Ishikawa (cell line): ENCODE measurements around the gene AFDN.

Source experiments
- CEBPB ChIP-seq: IDR thresholded peaks from 2 replicates; pipeline ENCODE4 v1.6.1; 2012
- CREB1 ChIP-seq: IDR thresholded peaks from 2 replicates; pipeline ENCODE4 v1.6.1; 2012; ENCODE audit warnings: low read depth
- EGR1 ChIP-seq: IDR thresholded peaks from 2 replicates; pipeline ENCODE4 v1.6.1; 2012
- EP300 ChIP-seq: IDR thresholded peaks from 2 replicates; pipeline ENCODE4 v1.6.1; 2012; ENCODE audit warnings: borderline replicate concordance
- FOXM1 ChIP-seq: IDR thresholded peaks from 2 replicates; pipeline ENCODE4 v1.6.1; 2012; ENCODE audit warnings: low read depth, borderline replicate concordance
- NFIC ChIP-seq: IDR thresholded peaks from 2 replicates; pipeline ENCODE4 v1.6.1; 2012
- RAD21 ChIP-seq: IDR thresholded peaks from 2 replicates; pipeline ENCODE4 v1.6.1; 2012; ENCODE audit warnings: low read depth
- TAF1 ChIP-seq: IDR thresholded peaks from 2 replicates; pipeline ENCODE4 v1.6.1; 2012; ENCODE audit warnings: low read depth, mild to moderate bottlenecking
- TCF12 ChIP-seq: IDR thresholded peaks from 2 replicates; pipeline ENCODE4 v1.6.1; 2012; ENCODE audit warnings: low read depth
- TEAD4 ChIP-seq: IDR thresholded peaks from 2 replicates; pipeline ENCODE4 v1.6.1; 2012
- YY1 ChIP-seq: IDR thresholded peaks from 2 replicates; pipeline ENCODE4 v1.6.1; 2012; ENCODE audit warnings: low read depth
- ZBTB7A ChIP-seq: IDR thresholded peaks from 2 replicates; pipeline ENCODE4 v1.6.1; 2012; ENCODE audit warnings: low read depth
- TF ChIP-seq, protein P1 (sequence below): IDR thresholded peaks from 2 replicates; pipeline ENCODE4 v1.6.1; 2012
- TF ChIP-seq, protein P2 (sequence below): IDR thresholded peaks from 2 replicates; pipeline ENCODE4 v1.6.1; 2012
- TF ChIP-seq, protein P3 (sequence below): IDR thresholded peaks from 2 replicates; pipeline ENCODE4 v1.6.1; 2012; ENCODE audit warnings: low read depth, mild to moderate bottlenecking

AFDN gene

DNA sequence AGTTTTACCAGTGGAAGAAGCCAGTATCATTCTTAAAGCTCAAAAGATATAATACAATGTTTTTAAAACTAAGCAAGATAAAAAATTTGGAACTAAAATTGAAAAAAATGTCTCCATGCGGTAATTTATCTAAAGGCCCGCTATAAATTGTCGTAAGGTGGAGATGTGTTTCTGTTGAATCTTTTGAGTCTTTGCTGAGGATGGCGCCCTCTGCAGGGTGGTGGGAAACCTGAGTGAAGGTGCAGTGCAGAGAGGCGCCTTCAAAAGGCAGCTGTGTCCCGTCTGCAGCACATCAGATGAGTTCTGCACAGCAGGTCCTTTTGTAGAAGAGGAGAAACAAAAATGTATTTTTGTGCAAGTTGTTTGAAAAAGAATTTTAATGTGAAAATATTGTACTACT lies 141.4 kb downstream of the AFDN start:
- no peak for TF ChIP-seq TEAD4
- TF ChIP-seq FOXM1 = no peak
- TF ChIP-seq RAD21 = peak; percentile 57
- no peak for TF ChIP-seq YY1
- TF ChIP-seq CREB1 = no peak
- no peak for TF ChIP-seq TCF12
- no peak for TF ChIP-seq TAF1
- TF ChIP-seq NFIC = no peak

DNA sequence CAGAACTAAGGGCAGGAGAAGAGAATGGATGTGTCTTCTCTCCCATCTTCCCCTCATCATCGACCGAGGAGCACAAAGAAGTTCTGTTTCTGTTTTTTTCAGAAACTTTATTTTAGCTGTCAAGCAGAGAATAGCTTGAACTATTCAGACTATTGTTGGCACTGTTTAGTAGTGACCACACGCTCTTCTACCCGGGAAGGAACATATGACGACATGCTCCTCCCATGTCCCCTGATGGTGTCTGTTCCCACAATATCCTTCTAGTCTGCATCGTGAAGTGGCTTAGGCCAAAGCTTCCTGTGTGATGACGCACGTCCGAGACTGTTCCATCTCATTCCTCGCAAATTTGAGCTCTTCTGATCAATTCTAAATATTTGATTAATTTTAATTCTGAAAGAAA lies 143.5 kb downstream of the AFDN start:
- TF ChIP-seq EP300 (no peak), FOXM1 (no peak), RAD21 (no peak), TCF12 (no peak), ZBTB7A (no peak), EGR1 (no peak), TEAD4 (no peak), YY1 (no peak), TAF1 (no peak), NFIC (no peak), CREB1 (no peak), CEBPB (no peak)
- TF ChIP-seq, protein P1, sequence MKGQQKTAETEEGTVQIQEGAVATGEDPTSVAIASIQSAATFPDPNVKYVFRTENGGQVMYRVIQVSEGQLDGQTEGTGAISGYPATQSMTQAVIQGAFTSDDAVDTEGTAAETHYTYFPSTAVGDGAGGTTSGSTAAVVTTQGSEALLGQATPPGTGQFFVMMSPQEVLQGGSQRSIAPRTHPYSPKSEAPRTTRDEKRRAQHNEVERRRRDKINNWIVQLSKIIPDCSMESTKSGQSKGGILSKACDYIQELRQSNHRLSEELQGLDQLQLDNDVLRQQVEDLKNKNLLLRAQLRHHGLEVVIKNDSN = no peak
- TF ChIP-seq, protein P2, sequence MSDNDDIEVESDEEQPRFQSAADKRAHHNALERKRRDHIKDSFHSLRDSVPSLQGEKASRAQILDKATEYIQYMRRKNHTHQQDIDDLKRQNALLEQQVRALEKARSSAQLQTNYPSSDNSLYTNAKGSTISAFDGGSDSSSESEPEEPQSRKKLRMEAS = no peak
- TF ChIP-seq, protein P3, sequence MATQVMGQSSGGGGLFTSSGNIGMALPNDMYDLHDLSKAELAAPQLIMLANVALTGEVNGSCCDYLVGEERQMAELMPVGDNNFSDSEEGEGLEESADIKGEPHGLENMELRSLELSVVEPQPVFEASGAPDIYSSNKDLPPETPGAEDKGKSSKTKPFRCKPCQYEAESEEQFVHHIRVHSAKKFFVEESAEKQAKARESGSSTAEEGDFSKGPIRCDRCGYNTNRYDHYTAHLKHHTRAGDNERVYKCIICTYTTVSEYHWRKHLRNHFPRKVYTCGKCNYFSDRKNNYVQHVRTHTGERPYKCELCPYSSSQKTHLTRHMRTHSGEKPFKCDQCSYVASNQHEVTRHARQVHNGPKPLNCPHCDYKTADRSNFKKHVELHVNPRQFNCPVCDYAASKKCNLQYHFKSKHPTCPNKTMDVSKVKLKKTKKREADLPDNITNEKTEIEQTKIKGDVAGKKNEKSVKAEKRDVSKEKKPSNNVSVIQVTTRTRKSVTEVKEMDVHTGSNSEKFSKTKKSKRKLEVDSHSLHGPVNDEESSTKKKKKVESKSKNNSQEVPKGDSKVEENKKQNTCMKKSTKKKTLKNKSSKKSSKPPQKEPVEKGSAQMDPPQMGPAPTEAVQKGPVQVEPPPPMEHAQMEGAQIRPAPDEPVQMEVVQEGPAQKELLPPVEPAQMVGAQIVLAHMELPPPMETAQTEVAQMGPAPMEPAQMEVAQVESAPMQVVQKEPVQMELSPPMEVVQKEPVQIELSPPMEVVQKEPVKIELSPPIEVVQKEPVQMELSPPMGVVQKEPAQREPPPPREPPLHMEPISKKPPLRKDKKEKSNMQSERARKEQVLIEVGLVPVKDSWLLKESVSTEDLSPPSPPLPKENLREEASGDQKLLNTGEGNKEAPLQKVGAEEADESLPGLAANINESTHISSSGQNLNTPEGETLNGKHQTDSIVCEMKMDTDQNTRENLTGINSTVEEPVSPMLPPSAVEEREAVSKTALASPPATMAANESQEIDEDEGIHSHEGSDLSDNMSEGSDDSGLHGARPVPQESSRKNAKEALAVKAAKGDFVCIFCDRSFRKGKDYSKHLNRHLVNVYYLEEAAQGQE = no peak

DNA sequence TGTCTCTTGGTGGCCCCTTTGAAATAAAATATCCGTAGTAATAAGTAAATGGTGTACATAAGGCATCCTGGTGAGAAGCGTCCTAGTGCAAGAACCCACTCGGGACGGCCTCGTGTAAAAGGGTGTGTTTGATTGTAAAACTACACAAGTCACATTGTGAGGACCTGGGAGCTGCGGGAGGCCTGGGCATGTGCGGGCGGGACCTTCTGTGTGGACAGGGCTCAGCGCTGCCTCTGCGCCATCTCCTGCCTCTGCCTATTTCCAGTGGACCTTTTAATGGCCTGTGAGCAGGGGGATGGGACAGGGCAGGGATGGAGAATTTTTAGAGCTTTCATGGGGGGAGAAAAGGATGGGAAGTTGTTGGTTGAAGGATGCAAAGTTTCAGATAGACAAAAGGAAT lies 145.5 kb downstream of the AFDN start:
- TF ChIP-seq TEAD4 (no peak), CREB1 (no peak), YY1 (no peak), EP300 (no peak), ZBTB7A (no peak), EGR1 (no peak), TAF1 (no peak)
- TF ChIP-seq, protein P2 = no peak

DNA sequence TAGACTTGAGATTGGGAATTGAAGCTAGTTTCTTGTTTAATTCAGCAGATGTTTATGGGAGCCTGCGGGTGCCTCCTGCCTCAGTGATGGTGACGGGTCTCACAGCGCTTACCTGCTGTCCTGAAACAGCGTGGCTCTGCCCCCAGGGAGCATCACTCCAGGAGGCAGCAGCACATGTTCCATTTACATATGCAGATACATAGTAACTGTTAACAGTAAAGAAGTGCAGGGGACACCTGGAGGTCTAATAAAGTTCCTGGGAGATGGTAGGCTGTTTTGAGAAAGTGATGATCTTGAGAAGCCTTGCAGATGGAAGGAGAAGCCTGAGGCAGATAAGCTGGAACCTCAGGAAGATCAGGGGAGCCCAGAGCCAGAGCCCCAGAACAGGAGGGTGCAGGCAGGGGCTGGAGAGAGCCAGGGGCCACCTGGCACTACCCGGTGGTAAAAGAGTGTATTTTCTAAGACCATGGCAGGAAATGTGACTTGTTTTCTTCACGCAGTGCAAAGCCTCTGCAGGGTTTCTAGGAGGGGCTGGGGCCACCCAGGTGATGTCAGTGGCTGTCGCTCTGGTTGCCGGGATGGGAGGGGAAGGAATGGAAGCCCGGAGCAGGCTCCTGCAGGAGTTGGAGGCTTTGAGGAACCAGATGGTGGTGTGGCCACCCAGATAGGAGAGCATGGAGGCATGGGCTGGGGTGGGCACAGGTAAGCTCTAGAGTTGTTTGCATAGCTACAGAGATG lies 146.6 kb downstream of the AFDN start:
- TF ChIP-seq FOXM1 (no peak), YY1 (no peak), EP300 (no peak), TAF1 (no peak), RAD21 (no peak), TEAD4 (no peak), TCF12 (no peak), ZBTB7A (no peak), CEBPB (no peak), NFIC (no peak), CREB1 (no peak), EGR1 (no peak)
- TF ChIP-seq, protein P3 = no peak
- TF ChIP-seq, protein P2 = no peak
- TF ChIP-seq, protein P1 = no peak

DNA sequence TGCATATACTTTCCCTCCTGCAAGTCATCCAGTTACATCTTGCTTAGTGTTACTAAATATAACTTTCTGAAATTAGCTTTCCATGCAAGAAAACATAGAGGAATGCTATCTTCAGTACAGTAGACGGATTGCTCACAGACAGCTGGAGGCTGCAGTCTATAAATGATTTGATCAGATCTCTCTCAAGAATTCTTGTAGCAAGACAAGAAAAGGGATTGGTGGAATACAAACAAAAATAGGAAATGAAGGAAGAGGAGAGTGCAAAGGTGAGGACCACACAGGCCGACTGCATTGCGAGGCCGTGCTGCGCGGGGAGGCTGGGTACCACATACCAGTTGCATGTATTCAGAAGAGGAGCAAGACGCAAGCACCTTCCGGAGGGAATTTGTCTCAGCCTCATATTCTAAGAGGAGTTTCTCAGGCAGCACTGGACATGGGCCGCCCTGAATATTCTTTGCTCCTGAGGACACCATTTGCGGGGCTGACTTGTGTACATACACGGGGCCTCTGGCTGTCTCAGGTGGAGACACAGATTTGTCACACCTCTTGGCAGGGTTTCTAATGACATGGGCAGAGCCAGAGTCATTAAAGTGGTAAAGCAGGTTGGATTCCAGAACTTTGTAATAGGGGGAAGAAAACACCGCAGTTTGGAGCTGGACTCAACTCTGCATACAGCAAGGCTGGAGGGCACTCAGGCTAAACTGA lies 148.1 kb downstream of the AFDN start:
- TF ChIP-seq, protein P3 = no peak
- TF ChIP-seq FOXM1 (no peak), CEBPB (no peak), CREB1 (no peak), YY1 (no peak), TCF12 (no peak), TAF1 (no peak), NFIC (no peak), EP300 (no peak), TEAD4 (no peak), ZBTB7A (no peak), EGR1 (no peak), RAD21 (no peak)
- TF ChIP-seq, protein P1 = no peak
- TF ChIP-seq, protein P2 = no peak
